K562 (cell line): ENCODE data around the gene EYA2. TPM values are rescaled to one million over a fixed set of nuclear protein-coding genes. Genes with fewer than 3 reads are reported as not detected.

Source experiments
- ATAC-seq: fragments of 200-7000 bp; cut with Tn5 transposase; 3 replicates; pipeline ENCODE4 v1.9.1; 2020; ENCODE audit warnings: moderate library complexity
- BruUV-seq: library from RNA; stranded (reverse); fragments of 400-500 nt; replicated peaks from 2 replicates; lab custom pipeline; 2021; lab: Mats Ljungman, UMichigan
- CTCF ChIA-PET: fragments of 300-600 bp; formaldehyde crosslinking; extraction: SDS; loops from one replicate; lab custom pipeline; 2021; ENCODE audit warnings: low intra/inter-chr PET ratio; lab: Yijun Ruan, JAX
- POLR2A ChIA-PET: fragments of 300-600, 350-650 bp; sonication (Branson Sonifier 250); formaldehyde crosslinking; extraction: SDS; loops from one replicate; lab custom pipeline; 2021; ENCODE audit warnings: antibody characterized with exemption, inconsistent platforms; lab: Yijun Ruan, JAX
- DNase-seq, 4 experiments: peaks; one replicate each; pipeline versions ENCODE4 v3.0.0 to v3.0.0-alpha.2; 2011 to 2018; ENCODE audit warnings: low spot score in 3 of 4, mixed read lengths in 3 of 4; ENCODE audit errors: extremely low read depth in 1 of 4
- FAIRE-seq: peaks from 2 replicates; lab custom pipeline; 2011; peaks lifted over from hg19 to GRCh38; lab: Jason Lieb, UNC
- H2AFZ ChIP-seq: 2 replicates; pipeline ENCODE4 v1.6.0; 2011; ENCODE audit warnings: low read depth, low read length, control low read depth, inconsistent platforms
- H3K27ac ChIP-seq: fragments of 200-600 bp; 3 replicates; pipeline ENCODE4 v1.8.0; 2011; ENCODE audit warnings: low read depth, mild to moderate bottlenecking, control low read depth, inconsistent platforms, low read length, moderate library complexity, mixed read lengths; ENCODE audit errors: extremely low read depth
- H3K27me3 ChIP-seq, 2 experiments: fragments of 300-600 bp in 1 of 2; 2 replicates in 1 of 2; 3 replicates in 1 of 2; pipeline versions ENCODE4 v1.6.0 to v1.8.0; 2011; ENCODE audit warnings: inconsistent platforms in 2 of 2, low read length in 2 of 2, mild to moderate bottlenecking in 1 of 2, mixed read lengths in 1 of 2, moderate library complexity in 1 of 2; ENCODE audit not compliant: control insufficient read depth in 2 of 2, insufficient read depth in 2 of 2
- H3K36me3 ChIP-seq: fragments of 300-600 bp; 3 replicates; pipeline ENCODE4 v1.8.0; 2011; ENCODE audit warnings: mild to moderate bottlenecking, low read length, inconsistent platforms; ENCODE audit not compliant: control insufficient read depth, insufficient read depth
- H3K4me1 ChIP-seq, 2 experiments: fragments of 200-600 bp in 1 of 2; replicated peaks in 1 of 2; 2 replicates in 1 of 2; 3 replicates in 1 of 2; pipeline versions ENCODE4 v1.5.1 to v1.8.0; 2011; ENCODE audit warnings: inconsistent platforms in 2 of 2, low read length in 2 of 2, mild to moderate bottlenecking in 1 of 2, mixed read lengths in 1 of 2, moderate library complexity in 1 of 2; ENCODE audit not compliant: control insufficient read depth in 2 of 2, insufficient read depth in 2 of 2
- H3K4me2 ChIP-seq: 2 replicates; pipeline ENCODE4 v1.6.1; 2011; ENCODE audit warnings: low read length, control low read depth, inconsistent platforms, mixed read lengths; ENCODE audit not compliant: insufficient read depth
- H3K4me3 ChIP-seq: fragments of 200-600 bp; sonication (generic), shearing (Covaris generic); 2 replicates; pipeline ENCODE4 v1.5.1; 2016; ENCODE audit warnings: control low read depth, inconsistent platforms
- H3K79me2 ChIP-seq: fragments of 200-600 bp; 3 replicates; pipeline ENCODE4 v1.8.0; 2011; ENCODE audit warnings: low read length, inconsistent platforms; ENCODE audit not compliant: control insufficient read depth, insufficient read depth
- H3K9ac ChIP-seq, 2 experiments: 2 replicates each; pipeline versions ENCODE4 v1.6.0 to v1.6.1; 2011; ENCODE audit warnings: low read depth in 2 of 2, low read length in 2 of 2, control low read depth in 1 of 2, inconsistent platforms in 1 of 2, mild to moderate bottlenecking in 1 of 2, mixed read lengths in 1 of 2; ENCODE audit not compliant: insufficient read depth in 1 of 2
- H3K9me1 ChIP-seq: one replicate; pipeline ENCODE4 v1.6.0; 2011; ENCODE audit warnings: inconsistent platforms, mild to moderate bottlenecking, low read length, moderate library complexity; ENCODE audit not compliant: control insufficient read depth, insufficient read depth
- H3K9me3 ChIP-seq: replicated peaks from 2 replicates; pipeline ENCODE4 v1.5.1; 2011; ENCODE audit warnings: low read depth, low read length, inconsistent platforms; ENCODE audit not compliant: control insufficient read depth, insufficient read depth
- H4K20me1 ChIP-seq: replicated peaks from 2 replicates; pipeline ENCODE4 v1.6.1; 2011; ENCODE audit warnings: low read length, inconsistent platforms, mixed read lengths; ENCODE audit not compliant: control insufficient read depth, insufficient read depth
- ARID3A ChIP-seq: IDR thresholded peaks from 2 replicates; pipeline ENCODE4 v1.6.1; 2012; ENCODE audit warnings: low read depth, low read length, improper control_type of control experiment, borderline replicate concordance
- CEBPZ ChIP-seq: fragments of 150-350 bp; IDR thresholded peaks from 2 replicates; pipeline ENCODE4 v1.6.1; 2014; ENCODE audit warnings: low read depth, mild to moderate bottlenecking, low read length, borderline replicate concordance
- CSDE1 ChIP-seq, 2 experiments: fragments of 450-650 bp; IDR thresholded peaks; 2 replicates each; pipeline ENCODE4 v1.6.1; 2016; ENCODE audit warnings: mild to moderate bottlenecking in 1 of 2
- ETS1 ChIP-seq: conservative IDR thresholded peaks from 2 replicates; pipeline ENCODE4 v1.6.1; 2011; ENCODE audit warnings: low read depth, mild to moderate bottlenecking, low read length; ENCODE audit not compliant: control insufficient read depth
- FOXK1 ChIP-seq: sonication (generic); formaldehyde crosslinking; IDR thresholded peaks from 2 replicates; pipeline ENCODE4 v1.8.0; 2022; ENCODE audit warnings: missing genetic modification reagents, mild to moderate bottlenecking, borderline replicate concordance
- L3MBTL2 ChIP-seq: fragments of 450-650 bp; IDR thresholded peaks from 2 replicates; pipeline ENCODE4 v1.6.1; 2016; ENCODE audit warnings: mild to moderate bottlenecking, moderate library complexity
- NR4A1 ChIP-seq, 2 experiments: fragments of 250-450 bp in 1 of 2; fragments of 450-650 bp in 1 of 2; sonication (Bioruptor Pico) in 1 of 2; IDR thresholded peaks; 2 replicates each; pipeline versions ENCODE4 v1.4.0 to v1.6.1; 2016 to 2020; ENCODE audit warnings: mild to moderate bottlenecking in 2 of 2, missing compliant biosample characterization in 1 of 2, missing genetic modification characterization in 1 of 2, moderate library complexity in 1 of 2
- POLR3G ChIP-seq: IDR thresholded peaks from 2 replicates; pipeline ENCODE4 v1.6.1; 2011; ENCODE audit not compliant: insufficient read length, insufficient replicate concordance; ENCODE audit errors: extremely low read depth
- TBP ChIP-seq: optimal IDR thresholded peaks from 2 replicates; pipeline ENCODE3; 2011; ENCODE audit warnings: low read depth, low read length, improper control_type of control experiment
- TFE3 ChIP-seq: fragments of 450-650 bp; formaldehyde crosslinking; IDR thresholded peaks from 2 replicates; pipeline ENCODE4 v1.4.0; 2020; ENCODE audit warnings: mild to moderate bottlenecking, mixed read lengths
- ZNF668 ChIP-seq: fragments of 250-450 bp; sonication (Bioruptor Pico); IDR thresholded peaks from 2 replicates; pipeline ENCODE4 v1.8.0; 2022; ENCODE audit warnings: mild to moderate bottlenecking, inconsistent platforms
- ZNF695 ChIP-seq: fragments of 450-650 bp; formaldehyde crosslinking; IDR thresholded peaks from 2 replicates; pipeline ENCODE4 v1.4.0; 2020; ENCODE audit warnings: mild to moderate bottlenecking, moderate library complexity
- WGBS: fragments of 100-300 bp; shearing (Covaris generic); methylation state at CpG from one replicate; pipeline ENCODE4 v1.1.6; 2016; ENCODE audit warnings: low coverage, mixed read lengths; ENCODE audit not compliant: insufficient coverage; ENCODE audit errors: missing lambda C conversion rate; 5-methylcytosine and 5-hydroxymethylcytosine counted together
- in situ Hi-C: fragments of 300-500 bp; cut with MboI; formaldehyde crosslinking; loops from 4 replicates; pipeline ENCODE4 v1.15.0; 2018; ENCODE audit warnings: inconsistent platforms, mixed read lengths
- intact Hi-C: fragments of 100-400 bp; cut with micrococcal nuclease; formaldehyde crosslinking; loops from 2 replicates; pipeline ENCODE4 v1.14.2; 2022
- polyA plus RNA-seq, 8 experiments: library from polyadenylated mRNA; depleted of rRNA in 4 of 8; stranded (reverse) in 5 of 8; unstranded in 3 of 8; fragments of >200 nt; fragmentation: Nextera tagmentation in 2 of 8; fragmentation: Illumina TruSeq in 1 of 8; extraction: Ambion mirVana in 2 of 8; extraction: Trizol in 1 of 8; gene quantifications; 2 replicates each; pipeline versions ENCODE4 v1.2.1 to v1.2.3, GENCODE V29; 2011 to 2014; ENCODE audit warnings: inconsistent platforms in 1 of 8, missing spikeins in 1 of 8
- total RNA-seq, 7 experiments: library from RNA; depleted of rRNA in 6 of 7; stranded (reverse); fragments of >200 nt in 6 of 7; fragmentation: Illumina TruSeq in 2 of 7; extraction: Trizol in 2 of 7; gene quantifications; 2 replicates each; pipeline versions ENCODE4 v1.2.1 to v1.2.3, GENCODE V29; 2011 to 2021; ENCODE audit warnings: low replicate concordance in 1 of 7

Gene EYA2
- total and polyA plus RNA-seq, 9 of the 15 experiments (the other 6 are each of a cell fraction or from before 2014, with no cell fraction given): 0.03 TPM; not detected in 8

- no peak for TF ChIP-seq NR4A1 (CRISPR knock-in tag; IDR thresholded peaks at IDR 0.05)
- TF ChIP-seq NR4A1 (tag; IDR thresholded peaks at IDR 0.05): no peak
These were observed 168.8 kb downstream of the EYA2 start (continued) for GRCh38 chr20:47063407-47063806.

- Histone ChIP-seq H3K27me3 (peaks cover 0 to 14% of the 10 kb centered on the region in 2 experiments; a peak in 2 of 5 replicates), H3K4me3 (no peak overlapping the region), H3K27ac (no peak overlapping the region), H3K9ac (no peak overlapping the region), H3K4me2 (no peak overlapping the region), H2AFZ (no peak overlapping the region), H3K9me1 (no peaks in the 10 kb centered on the region), H3K9me3 (peaks cover 7% of the 10 kb centered on the region), H3K4me1 (no peaks in the 10 kb centered on the region), H4K20me1 (no peaks in the 10 kb centered on the region), H3K79me2 (no peaks in the 10 kb centered on the region), H3K36me3 (no peaks in the 10 kb centered on the region)
- no TSS peak for BruUV-seq
- FAIRE-seq (no peak), ATAC-seq (no peak), DNase-seq (no peak)
- CTCF ChIA-PET: no interaction called here
- WGBS: 0% methylated on average over 3 of the region's 3 CpGs
- intact Hi-C loops: no loop called here
- POLR2A ChIA-PET: interaction anchor here (0.6 kb wide), 1 partner anchor 12 kb away, joined by 3 read pairs; no protein-coding TSS in a partner anchor
- in situ Hi-C loops: no loop called here
- TF ChIP-seq TFE3 (CRISPR knock-in tag) (no peak), CEBPZ (no peak), TBP (no peak), ETS1 (no peak), ZNF668 (no peak), FOXK1 (CRISPR knock-in tag) (no peak), ARID3A (no peak), ZNF695 (CRISPR knock-in tag) (no peak), CSDE1 (IDR thresholded peaks at IDR 0.05) (no peak), L3MBTL2 (no peak), POLR3G (no peak)
These were observed 169.2 kb downstream of the EYA2 start for GRCh38 chr20:47063808-47064207.
